SH-SY5Y (cell line): ENCODE results near the gene HCFC1R1.

Experiments
- GATA2 ChIP-seq: IDR thresholded peaks from 2 replicates; pipeline ENCODE4 v1.6.1; 2011; ENCODE audit warnings: mild to moderate bottlenecking, low read depth, low read length
- GATA3 ChIP-seq: IDR thresholded peaks from 2 replicates; pipeline ENCODE4 v1.6.1; 2011; ENCODE audit warnings: low read depth, mild to moderate bottlenecking, low read length, moderate library complexity

The HCFC1R1 gene, protein sequence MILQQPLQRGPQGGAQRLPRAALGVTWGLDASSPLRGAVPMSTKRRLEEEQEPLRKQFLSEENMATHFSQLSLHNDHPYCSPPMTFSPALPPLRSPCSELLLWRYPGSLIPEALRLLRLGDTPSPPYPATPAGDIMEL

GRCh38 chr16:3023669-3024478 is at the start of gene HCFC1R1, which contains the start of gene THOC6:
HCFC1R1 (minus strand) TSS chr16:3023942; CDS start chr16:3023941, 1 bp downstream.
THOC6 (plus strand) TSS chr16:3024035; CDS start chr16:3024327, 292 bp downstream.
- TF ChIP-seq GATA2 (no peak), GATA3 (no peak)

DNA sequence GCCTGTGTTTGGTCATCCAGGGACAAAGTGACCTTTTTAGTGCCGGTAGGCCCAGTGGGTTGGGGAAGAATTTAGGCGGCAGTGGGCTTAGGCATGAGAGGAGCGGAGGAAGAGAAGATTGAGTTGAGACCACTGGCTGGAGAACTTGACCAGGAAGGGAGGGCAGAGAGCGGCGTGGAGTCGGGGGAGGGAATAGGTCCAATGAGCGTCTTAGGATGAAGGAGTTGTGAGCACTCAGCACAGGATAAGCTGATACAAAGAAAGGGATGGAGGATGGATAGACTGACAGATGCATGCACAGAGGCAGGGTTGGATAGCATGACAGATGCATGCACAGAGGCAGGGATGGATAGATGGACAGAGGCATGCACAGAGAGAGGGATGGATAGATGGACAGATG is 49.7 kb upstream of the HCFC1R1 start:
- no peak for TF ChIP-seq GATA3
- no peak for TF ChIP-seq GATA2

DNA sequence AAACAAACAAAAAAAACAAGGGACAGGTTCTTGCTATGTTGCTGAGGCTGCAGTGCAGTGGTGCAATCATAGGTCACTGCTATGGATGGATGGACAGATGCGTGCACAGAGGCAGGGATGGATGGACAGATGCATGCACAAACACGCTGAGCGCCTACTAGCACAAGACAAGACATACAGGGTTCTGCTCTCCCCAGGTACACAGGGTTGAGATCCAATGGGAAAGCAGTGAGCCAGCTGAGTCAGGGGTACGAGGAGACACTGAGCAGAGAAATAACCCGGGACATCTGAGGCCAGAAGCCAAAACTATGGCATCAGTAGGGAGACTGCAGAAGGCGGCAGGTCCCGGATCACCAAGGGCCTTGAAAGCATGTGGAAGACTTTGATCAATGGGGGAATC is 47.9 kb upstream of the HCFC1R1 start:
- TF ChIP-seq GATA2, result no peak
- no peak for TF ChIP-seq GATA3

DNA sequence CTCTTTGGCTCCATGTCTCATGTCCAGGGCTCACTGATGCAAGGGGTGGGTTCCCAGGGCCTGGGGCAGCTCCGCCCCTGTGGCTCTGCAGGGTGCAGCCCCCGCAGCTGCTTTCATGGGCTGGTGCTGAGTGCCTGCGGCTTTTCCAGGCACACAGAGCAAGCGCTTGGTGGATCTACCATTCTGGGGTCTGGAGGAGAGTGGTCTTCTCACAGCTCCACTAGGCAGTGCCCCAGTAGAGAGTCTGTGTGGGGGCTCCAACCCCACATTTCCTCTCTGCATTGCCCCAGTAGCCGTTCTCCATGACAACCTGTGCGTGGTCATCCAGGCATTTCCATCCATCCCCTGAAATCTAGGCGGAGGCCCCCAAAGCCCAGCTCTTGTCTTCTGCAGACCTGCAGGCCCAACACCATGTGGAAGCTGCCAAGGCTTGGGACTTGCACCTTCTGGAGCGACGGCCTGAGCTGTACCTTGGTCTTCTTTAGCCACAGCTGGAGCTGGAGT is 46.9 kb upstream of the HCFC1R1 start:
- TF ChIP-seq GATA3 (no peak), GATA2 (no peak)

GRCh38 chr16:3068487-3068886 is 44.7 kb upstream of the HCFC1R1 start:
- no peak for TF ChIP-seq GATA3
- TF ChIP-seq GATA2, result no peak

- TF ChIP-seq GATA2 (no peak), GATA3 (no peak)
Observed at GRCh38 chr16:3066440-3066748, 42.7 kb upstream of the HCFC1R1 start.

DNA sequence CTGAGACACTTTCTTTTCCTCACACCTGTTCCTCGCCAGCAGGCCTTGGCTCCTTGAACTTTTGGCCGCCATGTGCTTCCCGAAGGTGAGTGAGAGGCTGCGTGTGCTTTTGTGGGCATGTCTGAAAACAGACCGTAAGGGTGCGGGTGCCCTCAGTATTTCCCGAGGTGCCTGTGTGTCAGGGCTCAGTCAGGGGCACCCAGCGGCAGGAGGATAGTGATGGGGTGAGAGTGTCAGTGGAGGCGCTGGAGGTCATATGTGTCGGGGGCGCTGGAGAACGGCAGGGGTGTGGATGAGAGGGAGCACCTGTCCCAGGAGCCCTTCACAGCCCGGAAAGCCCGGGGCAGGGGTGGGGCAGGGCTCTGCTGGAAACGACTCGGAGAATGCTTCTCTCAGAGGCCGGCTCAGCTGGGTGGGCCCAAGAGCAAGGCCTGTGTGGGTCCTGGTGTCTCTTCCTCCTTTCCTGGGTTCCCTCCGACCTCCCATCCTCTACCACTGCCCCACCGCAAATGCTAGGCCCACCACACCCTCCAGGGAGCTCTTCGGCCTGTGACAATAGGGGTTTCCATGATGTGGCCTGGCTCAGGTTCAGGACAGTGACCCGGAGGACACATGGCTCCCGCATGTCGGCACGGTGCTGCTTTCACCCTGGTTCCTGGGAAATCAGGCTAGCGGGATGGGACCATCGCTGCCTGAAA is 42.1 kb upstream of the HCFC1R1 start:
- TF ChIP-seq GATA3 (no peak), GATA2 (no peak)

DNA sequence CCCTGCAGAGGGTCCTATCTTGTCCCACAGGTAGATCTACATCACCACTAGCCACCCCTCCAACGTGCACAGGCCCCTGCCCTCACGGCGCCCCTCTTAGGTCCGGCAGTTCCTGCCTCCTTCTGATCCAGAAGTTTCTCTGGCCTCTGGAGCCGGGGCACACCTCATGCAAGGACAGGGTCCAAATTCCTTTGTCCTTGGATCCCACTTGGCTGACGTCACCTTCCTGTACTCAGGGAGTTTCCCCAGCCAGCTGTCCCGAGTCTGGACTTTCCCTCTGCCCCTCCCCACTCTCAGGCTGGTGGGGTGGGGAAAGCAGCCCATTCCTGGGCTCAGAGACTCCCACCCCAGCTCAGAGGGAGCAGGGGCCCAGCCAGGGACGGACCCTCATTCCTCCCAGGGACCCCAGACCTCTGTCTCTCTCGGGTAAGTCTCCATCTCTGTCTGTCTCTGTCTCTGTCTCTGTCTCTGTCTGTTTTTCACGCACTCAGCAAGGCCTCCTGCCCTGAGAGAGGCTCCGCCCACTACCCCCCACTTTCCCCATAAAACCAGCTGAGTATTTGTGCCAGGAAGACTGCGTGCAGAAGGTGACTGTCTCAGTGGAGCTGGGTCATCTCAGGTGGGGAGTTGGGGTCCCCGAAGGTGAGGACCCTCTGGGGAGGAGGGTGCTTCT is 41.5 kb upstream of the HCFC1R1 start, which contains the start of gene IL32:
TSS of gene IL32 (plus strand) at position 572 of the 673 bp plus-strand sequence. CDS start 172 bp downstream, outside the sequence.
- no peak for TF ChIP-seq GATA3
- no peak for TF ChIP-seq GATA2

- TF ChIP-seq GATA2 (no peak), GATA3 (no peak)
Observed at GRCh38 chr16:3063625-3064386, 40.1 kb upstream of the HCFC1R1 start.

- TF ChIP-seq GATA3 (no peak), GATA2 (no peak)
Observed at GRCh38 chr16:3062553-3062952, 38.8 kb upstream of the HCFC1R1 start.

- no peak for TF ChIP-seq GATA3
- TF ChIP-seq GATA2, result no peak
Observed at GRCh38 chr16:3060339-3061127, 36.8 kb upstream of the HCFC1R1 start.

GRCh38 chr16:3059723-3060242 is 36.0 kb upstream of the HCFC1R1 start:
- TF ChIP-seq GATA2, result no peak
- no peak for TF ChIP-seq GATA3
